GM12878 (cell line): ENCODE data around the gene EPHA10. TPM values are rescaled to one million over a fixed set of nuclear protein-coding genes. Genes with fewer than 3 reads are reported as not detected.

ENCODE experiments used
- EED ChIP-seq: sonication (generic); IDR thresholded peaks from 2 replicates; pipeline ENCODE4 v1.6.1; 2016; ENCODE audit warnings: antibody characterized with exemption, low read depth
- EP300 ChIP-seq, 2 experiments: fragments of 150-350 bp in 1 of 2; IDR thresholded peaks; 2 replicates each; pipeline ENCODE4 v1.6.1; 2011 to 2012; ENCODE audit warnings: low read depth in 2 of 2, low read length in 2 of 2, borderline replicate concordance in 1 of 2, improper control_type of control experiment in 1 of 2, inconsistent platforms in 1 of 2; ENCODE audit not compliant: control insufficient read depth in 1 of 2
- IKZF2 ChIP-seq, 2 experiments: fragments of 450-650 bp; IDR thresholded peaks; 2 replicates each; pipeline ENCODE4 v1.6.1; 2017; ENCODE audit warnings: mild to moderate bottlenecking in 2 of 2, moderate library complexity in 2 of 2
- JUNB ChIP-seq: IDR thresholded peaks from 2 replicates; pipeline ENCODE4 v1.6.1; 2016; ENCODE audit warnings: antibody characterized with exemption, mild to moderate bottlenecking
- MEF2A ChIP-seq: IDR thresholded peaks from 2 replicates; pipeline ENCODE4 v1.6.1; 2011; ENCODE audit warnings: low read depth, mild to moderate bottlenecking, low read length, moderate library complexity; ENCODE audit not compliant: insufficient read depth
- MEF2B ChIP-seq: fragments of 450-650 bp; IDR thresholded peaks from 2 replicates; pipeline ENCODE4 v1.6.1; 2018; ENCODE audit warnings: mild to moderate bottlenecking, moderate library complexity; ENCODE audit not compliant: partially characterized antibody, poor library complexity, severe bottlenecking
- NBN ChIP-seq: fragments of 450-650 bp; IDR thresholded peaks from 2 replicates; pipeline ENCODE4 v1.6.1; 2016
- NFYB ChIP-seq: IDR thresholded peaks from 2 replicates; pipeline ENCODE4 v1.6.1; 2011; ENCODE audit warnings: low read depth, mild to moderate bottlenecking, low read length, improper control_type of control experiment, moderate library complexity; ENCODE audit not compliant: insufficient read depth
- PML ChIP-seq: IDR thresholded peaks from 2 replicates; pipeline ENCODE4 v1.6.1; 2012; ENCODE audit warnings: low read length, inconsistent platforms
- RAD21 ChIP-seq: IDR thresholded peaks from 2 replicates; pipeline ENCODE4 v1.6.1; 2011; ENCODE audit warnings: mild to moderate bottlenecking, low read depth, low read length, moderate library complexity; ENCODE audit not compliant: insufficient read depth
- RUNX3 ChIP-seq: IDR thresholded peaks from 2 replicates; pipeline ENCODE4 v1.6.1; 2012; ENCODE audit warnings: low read length, inconsistent platforms
- SPI1 ChIP-seq: IDR thresholded peaks from 2 replicates; pipeline ENCODE4 v1.6.1; 2011; ENCODE audit warnings: low read depth, mild to moderate bottlenecking, low read length, moderate library complexity, borderline replicate concordance; ENCODE audit not compliant: insufficient read depth
- STAT3 ChIP-seq: IDR thresholded peaks from 2 replicates; pipeline ENCODE4 v1.6.1; 2011; ENCODE audit warnings: low read depth, low read length, improper control_type of control experiment
- TBL1XR1 ChIP-seq: IDR thresholded peaks from 2 replicates; pipeline ENCODE4 v1.6.1; 2012; ENCODE audit warnings: low read depth, low read length, improper control_type of control experiment
- polyA plus RNA-seq, 11 experiments: library from polyadenylated mRNA; depleted of rRNA in 4 of 11; unstranded in 6 of 11; stranded (reverse) in 5 of 11; fragments of >200 nt; fragmentation: Nextera tagmentation in 4 of 11; fragmentation: Illumina TruSeq in 1 of 11; extraction: Ambion mirVana in 4 of 11; extraction: Trizol in 1 of 11; gene quantifications; 1 replicate in 1 of 11; 2 replicates in 10 of 11; pipeline versions ENCODE4 v1.2.1 to v1.2.3, GENCODE V29; 2011 to 2016; ENCODE audit warnings: inconsistent platforms in 2 of 11, missing spikeins in 2 of 11, low read depth in 1 of 11
- total RNA-seq, 4 experiments: library from RNA; depleted of rRNA in 3 of 4; stranded (reverse); fragments of >200 nt in 3 of 4; fragmentation: Illumina TruSeq in 1 of 4; extraction: Trizol in 1 of 4; gene quantifications; 2 replicates each; pipeline versions ENCODE4 v1.2.1 to v1.2.3, GENCODE V29; 2013 to 2021
- TF ChIP-seq, protein P1 (sequence below), 3 experiments: IDR thresholded peaks in 2 of 3; conservative IDR thresholded peaks in 1 of 3; 2 replicates each; pipeline ENCODE4 v1.5.1; 2011; ENCODE audit warnings: low read depth in 3 of 3, low read length in 3 of 3, mild to moderate bottlenecking in 3 of 3, control low read depth in 2 of 3, moderate library complexity in 2 of 3, inconsistent platforms in 1 of 3, mixed read lengths in 1 of 3; ENCODE audit not compliant: control insufficient read depth in 2 of 3, insufficient read depth in 1 of 3; ENCODE audit errors: extremely low read depth in 1 of 3
- TF ChIP-seq, protein P2 (sequence below): fragments of 450-650 bp; IDR thresholded peaks from 2 replicates; pipeline ENCODE4 v1.6.1; 2017; ENCODE audit warnings: low read depth, mild to moderate bottlenecking, moderate library complexity

Gene EPHA10
- total and polyA plus RNA-seq, 10 of the 15 experiments (the other 5 are each of a cell fraction or from before 2014, with no cell fraction given), result 0.05 to 0.06 TPM; not detected in 8

DNA sequence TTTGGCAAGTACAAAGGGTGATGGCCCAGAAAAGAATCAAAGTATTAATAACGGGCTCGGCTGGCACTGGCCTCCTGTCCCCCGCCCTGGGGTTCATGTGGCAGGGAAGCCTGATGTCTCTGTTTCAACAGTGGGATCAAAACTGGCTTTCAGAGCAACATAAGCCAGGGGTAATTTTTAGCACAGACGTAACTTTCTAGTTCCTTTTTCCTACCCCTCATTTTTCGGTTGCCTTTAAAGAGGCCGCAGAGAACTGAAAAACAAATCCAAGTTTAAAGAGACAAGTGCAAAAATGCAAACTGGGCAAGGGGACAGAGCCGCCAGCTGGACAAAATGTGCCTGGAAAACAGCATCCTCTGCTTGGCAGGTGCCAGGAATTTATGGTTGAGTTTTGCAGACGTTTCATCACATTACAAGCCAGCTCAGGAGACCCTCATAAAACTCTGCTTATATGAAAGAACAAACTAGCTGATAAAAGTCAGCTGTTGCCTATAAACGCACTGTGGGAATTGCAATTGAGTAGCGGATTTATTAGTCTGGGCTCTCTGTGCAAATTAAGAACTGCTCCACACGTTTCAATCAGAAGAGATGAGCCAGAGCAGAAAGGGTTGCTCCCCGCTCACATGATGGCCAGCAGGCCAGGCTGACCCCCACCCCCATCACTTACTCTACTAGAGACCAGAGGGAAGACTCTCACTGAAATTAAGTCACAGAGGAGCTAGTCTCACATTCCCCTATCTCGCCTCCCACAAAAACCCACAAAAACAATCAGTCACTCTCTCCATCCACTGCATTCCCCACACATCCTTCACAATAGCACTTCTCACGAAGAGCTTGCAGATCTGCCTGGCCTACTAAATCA lies 88.4 kb downstream of the EPHA10 start (continued):
- TF ChIP-seq RAD21 (peak; percentile 40; the same call in 1 of the 2 replicates), EED (peak; percentile 45; the same call in 1 of the 2 replicates), PML (no peak), EP300 (IDR thresholded peaks at IDR 0.05; ENCODE audit: borderline replicate concordance in 1 of 2, control insufficient read depth in 1 of 2, low read depth in 2 of 2, low read length in 2 of 2) (peak in 1 of 2 experiments; percentile 44; a peak in 1 of 4 replicates), TBL1XR1 (0 out of 2 replicates have a peak, but pooled peaks have one; percentile 27), NBN (peak; percentile 37; the same call in 1 of the 2 replicates), MEF2B (peak; percentile 51), JUNB (no peak; the same call in 1 of the 2 replicates), STAT3 (no peak), MEF2A (peak; percentile 68), RUNX3 (peak; percentile 24; the same call in 1 of the 2 replicates), NFYB (no peak), IKZF2 (IDR thresholded peaks at IDR 0.05) (peak; percentile 52 to 56; a peak in 2 of 4 replicates), SPI1 (peak; percentile 53; the same call in 1 of the 2 replicates)
- TF ChIP-seq, protein P1, sequence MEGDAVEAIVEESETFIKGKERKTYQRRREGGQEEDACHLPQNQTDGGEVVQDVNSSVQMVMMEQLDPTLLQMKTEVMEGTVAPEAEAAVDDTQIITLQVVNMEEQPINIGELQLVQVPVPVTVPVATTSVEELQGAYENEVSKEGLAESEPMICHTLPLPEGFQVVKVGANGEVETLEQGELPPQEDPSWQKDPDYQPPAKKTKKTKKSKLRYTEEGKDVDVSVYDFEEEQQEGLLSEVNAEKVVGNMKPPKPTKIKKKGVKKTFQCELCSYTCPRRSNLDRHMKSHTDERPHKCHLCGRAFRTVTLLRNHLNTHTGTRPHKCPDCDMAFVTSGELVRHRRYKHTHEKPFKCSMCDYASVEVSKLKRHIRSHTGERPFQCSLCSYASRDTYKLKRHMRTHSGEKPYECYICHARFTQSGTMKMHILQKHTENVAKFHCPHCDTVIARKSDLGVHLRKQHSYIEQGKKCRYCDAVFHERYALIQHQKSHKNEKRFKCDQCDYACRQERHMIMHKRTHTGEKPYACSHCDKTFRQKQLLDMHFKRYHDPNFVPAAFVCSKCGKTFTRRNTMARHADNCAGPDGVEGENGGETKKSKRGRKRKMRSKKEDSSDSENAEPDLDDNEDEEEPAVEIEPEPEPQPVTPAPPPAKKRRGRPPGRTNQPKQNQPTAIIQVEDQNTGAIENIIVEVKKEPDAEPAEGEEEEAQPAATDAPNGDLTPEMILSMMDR (IDR thresholded peaks at IDR 0.05 in 2 of 3, conservative IDR thresholded peaks at IDR 0.05 in 1 of 3; ENCODE audit: control insufficient read depth in 2 of 3, extremely low read depth in 1 of 3, insufficient read depth in 1 of 3, low read depth in 3 of 3, low read length in 3 of 3), result peak in 1 of 3 experiments; percentile 14; a peak in 2 of 6 replicates
- TF ChIP-seq, protein P2, sequence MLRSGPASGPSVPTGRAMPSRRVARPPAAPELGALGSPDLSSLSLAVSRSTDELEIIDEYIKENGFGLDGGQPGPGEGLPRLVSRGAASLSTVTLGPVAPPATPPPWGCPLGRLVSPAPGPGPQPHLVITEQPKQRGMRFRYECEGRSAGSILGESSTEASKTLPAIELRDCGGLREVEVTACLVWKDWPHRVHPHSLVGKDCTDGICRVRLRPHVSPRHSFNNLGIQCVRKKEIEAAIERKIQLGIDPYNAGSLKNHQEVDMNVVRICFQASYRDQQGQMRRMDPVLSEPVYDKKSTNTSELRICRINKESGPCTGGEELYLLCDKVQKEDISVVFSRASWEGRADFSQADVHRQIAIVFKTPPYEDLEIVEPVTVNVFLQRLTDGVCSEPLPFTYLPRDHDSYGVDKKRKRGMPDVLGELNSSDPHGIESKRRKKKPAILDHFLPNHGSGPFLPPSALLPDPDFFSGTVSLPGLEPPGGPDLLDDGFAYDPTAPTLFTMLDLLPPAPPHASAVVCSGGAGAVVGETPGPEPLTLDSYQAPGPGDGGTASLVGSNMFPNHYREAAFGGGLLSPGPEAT, result peak; percentile 66; the same call in 1 of the 2 replicates
